GM19240 (cell line): ENCODE data around the gene CACTIN.
"Not testable (repeated sequence)": the region's sequence is repeated elsewhere in the genome, so short reads cannot be mapped to it uniquely, and the experiment has no call there.

Experiments used
- DNase-seq: peaks from one replicate; pipeline ENCODE4 v3.0.0; 2011; ENCODE audit warnings: low spot score; ENCODE audit not compliant: insufficient read length

Gene CACTIN

DNA sequence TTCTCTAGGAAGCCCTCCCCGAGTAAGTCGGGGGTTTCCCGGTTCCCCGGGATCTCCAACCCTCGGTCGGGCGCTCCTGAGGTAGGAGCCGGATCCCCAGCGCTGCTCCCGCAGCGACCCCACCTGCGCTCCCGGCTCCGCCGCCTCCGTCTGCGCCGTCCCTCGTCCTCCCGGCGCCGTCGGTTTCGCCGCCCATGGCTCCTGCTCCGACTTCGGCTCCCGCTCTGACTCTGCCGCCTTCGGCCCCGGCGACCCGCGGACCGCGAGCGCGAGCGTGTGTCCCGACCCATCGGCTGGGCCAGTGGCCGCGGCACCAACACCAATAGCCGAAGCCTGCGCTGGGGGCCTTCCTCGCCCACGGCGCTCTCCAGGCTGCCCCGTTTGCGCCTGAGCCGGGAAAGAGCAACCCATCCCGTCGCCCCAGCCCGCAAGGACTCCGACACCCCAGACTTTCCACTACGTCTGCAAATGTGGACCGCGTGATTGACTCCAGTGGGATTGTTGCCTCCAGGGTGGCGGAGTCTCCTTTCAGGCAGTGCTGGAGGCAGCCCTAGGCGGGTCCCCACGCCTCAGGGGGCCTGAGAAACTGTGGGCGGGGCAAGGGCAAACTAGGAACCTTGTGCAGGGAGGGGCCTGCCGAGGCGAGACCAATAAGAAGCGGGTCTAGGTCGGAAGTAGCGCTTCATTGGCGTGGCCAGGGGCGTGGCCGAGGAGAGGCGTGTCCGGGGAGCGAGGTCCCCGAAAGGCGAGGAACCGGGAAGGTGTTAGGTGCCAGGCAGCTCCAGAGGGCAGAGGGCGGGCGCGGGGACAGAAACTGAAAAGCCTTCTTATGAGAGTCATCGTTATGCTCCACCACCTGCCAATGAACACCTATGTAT, at the start of gene CACTIN:
CACTIN (minus strand) TSS at position 318 of the 878 bp plus-strand sequence; CDS start at position 290, 28 bp downstream.
- peak; percentile 100 for DNase-seq

GRCh38 chr19:3674784-3675543, 48.4 kb upstream of the CACTIN start:
- no peak for DNase-seq

GRCh38 chr19:3673506-3674439, 47.2 kb upstream of the CACTIN start:
- DNase-seq = no peak

- DNase-seq = no peak
Observed at GRCh38 chr19:3672993-3673392, 46.4 kb upstream of the CACTIN start.

- DNase-seq = no peak
Observed at GRCh38 chr19:3672575-3672948, 46.0 kb upstream of the CACTIN start.

- DNase-seq = no peak
Observed at GRCh38 chr19:3671680-3672574, 45.3 kb upstream of the CACTIN start.

DNA sequence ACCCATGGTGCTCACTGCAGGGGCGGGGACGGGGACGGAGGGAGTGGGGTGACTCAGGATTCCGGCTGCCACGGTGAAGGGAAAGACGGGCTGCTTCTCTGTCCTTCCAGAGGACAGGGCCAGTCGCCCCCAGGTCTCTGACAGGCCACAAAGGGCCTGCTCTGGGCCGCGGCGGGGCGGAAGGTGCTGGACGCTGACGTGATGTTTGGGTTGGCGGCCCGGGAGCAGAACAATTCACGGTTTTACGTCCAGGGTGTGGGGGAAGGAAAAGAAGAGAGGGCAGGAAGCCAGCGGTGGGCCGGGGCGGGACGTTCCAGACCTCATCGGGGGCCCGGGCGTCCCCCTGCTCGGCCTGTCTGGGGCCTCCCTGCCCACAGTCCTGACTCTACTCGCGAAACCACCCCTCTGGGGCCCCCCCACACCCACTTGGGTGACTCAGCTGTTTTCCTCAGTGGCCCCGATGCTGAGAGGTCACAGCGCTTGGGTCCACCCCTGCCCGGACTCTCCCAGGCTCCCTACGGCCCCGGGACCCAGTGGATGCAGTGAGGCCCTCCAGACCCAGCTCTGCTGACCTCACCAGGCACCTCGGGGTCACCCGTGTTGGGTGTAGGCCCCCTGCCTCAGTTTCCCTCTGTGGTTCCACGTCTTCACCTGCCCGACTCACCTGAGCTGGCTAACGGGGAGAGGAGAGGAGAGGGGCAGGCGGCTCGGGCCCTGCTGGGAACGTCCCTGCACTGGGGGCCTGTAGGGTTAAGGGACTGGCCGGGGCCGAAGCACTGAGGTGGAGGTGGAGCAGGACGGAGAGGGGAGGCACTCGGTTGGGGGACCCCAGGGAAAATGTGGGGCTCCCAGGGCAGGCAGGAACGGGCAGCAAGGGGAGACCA, 44.4 kb upstream of the CACTIN start:
- peak; percentile 63 for DNase-seq

DNA sequence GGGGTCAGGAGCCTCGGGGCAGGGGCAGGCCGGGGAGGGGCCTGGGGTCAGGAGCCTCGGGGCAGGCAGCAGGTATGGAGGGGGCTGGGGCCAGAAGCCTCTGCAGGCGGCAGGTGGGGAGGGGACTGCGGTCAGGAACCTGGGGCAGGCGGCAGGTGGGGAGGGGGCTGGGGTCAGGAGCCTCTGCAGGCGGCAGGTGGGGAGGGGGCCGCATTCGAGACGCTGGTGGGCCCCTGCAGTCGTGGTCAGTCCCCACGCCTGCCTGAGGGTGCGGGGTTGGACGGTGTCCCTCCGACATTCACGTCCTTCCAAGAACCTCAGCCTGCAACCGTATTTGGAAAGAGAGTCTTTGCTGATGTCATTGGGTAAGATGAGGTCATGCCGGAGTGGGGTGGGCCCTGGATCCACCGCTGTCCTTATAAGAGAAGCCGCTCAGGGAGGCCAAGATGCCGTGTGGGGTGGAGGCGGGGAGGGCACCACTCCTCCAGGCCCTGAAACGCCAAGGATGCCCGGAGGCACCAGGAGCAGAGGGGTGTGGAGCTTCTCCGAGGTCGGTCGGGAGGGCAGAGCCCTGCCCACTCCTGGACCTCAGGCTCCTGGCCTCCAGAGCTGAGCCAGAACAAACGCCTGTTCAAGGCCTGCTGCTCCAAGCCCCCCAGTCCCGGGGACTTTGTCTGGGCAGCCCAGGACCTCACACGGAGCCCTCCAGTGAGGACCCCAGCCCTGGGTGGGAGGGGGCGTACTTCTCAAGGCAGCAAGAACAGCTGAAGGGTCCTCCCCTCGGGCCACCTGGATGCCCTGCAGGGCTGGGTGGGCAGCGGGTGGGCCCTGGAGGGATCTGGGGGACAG, 43.6 kb upstream of the CACTIN start:
- DNase-seq = no peak

DNA sequence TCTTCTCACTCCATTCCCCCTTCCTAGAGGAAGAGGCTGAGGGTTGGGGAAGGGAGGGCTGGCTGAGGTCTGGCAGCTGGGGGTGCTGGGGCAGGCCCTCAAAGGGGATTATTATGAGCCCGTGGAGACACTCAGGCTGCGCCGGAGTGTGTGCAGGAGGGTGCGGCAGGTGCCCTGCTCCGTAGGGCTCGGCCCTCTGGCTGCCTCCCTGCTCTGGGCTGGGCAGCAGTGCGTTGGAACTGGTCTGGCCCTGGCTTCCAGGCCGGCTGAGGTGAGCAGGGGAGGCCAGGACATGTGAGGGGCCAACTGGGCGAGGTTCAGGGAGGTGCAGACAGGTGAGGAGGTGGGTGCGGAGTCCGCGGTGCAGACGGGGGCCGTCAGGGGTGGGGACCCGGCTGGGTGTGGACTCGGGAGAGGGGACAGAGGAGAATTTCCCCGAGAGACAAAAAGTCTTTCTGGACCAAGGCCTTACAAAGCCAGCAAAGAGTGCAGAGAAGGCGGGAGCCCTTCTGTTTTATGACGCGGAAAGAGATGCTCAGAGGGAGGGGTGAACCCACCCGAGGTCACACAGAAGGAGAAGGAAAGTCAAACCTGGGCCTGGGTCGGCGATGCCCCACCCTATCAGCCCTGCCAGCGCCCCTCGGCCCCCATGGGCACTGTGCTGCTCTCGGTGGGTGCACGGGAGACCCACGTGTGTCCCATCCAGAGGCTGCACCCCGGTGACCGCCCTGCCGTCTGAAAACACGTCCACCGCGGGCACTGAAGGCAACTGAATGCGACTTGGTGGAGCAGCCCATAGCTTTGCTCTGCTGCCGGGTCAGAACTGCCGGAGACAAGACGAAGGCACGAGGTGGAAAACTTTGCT, 42.7 kb upstream of the CACTIN start:
- no peak for DNase-seq

DNA sequence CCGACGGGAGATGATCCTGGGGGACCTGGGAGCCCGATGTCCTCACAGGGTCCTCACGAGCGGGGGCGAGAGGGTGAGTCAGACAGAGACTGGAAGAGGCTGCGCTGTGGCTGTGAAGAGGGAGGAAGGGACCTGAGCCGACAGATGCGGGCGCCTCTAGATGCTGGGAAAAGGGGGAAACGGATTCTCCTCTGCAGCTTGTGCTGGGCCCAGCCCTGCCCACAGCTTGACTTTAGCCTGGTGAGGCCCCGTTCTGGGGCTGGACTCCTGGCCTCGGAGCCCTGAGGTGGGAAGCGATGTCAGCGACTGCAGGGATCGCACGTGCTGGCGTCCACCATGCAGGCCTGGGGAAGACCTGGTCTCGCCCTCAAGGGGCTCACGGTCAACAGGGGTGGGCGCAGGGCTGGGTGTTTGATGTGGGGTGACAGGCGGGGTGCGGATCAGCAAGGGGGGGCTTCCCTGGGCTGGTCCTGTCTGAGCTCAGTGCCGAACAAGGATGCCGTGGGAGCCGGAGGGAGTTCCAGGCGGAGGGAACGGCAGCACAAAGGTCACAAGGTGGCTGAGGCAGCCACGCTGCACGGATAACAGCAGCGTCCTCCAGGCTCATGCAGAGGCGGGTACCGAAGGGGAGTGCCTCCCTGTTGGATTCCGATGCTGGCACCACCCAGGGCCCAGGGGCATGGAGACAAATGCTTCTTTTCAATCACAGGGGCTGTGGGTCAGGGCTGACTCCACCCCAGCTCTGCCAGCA, 41.9 kb upstream of the CACTIN start:
- no peak for DNase-seq

DNA sequence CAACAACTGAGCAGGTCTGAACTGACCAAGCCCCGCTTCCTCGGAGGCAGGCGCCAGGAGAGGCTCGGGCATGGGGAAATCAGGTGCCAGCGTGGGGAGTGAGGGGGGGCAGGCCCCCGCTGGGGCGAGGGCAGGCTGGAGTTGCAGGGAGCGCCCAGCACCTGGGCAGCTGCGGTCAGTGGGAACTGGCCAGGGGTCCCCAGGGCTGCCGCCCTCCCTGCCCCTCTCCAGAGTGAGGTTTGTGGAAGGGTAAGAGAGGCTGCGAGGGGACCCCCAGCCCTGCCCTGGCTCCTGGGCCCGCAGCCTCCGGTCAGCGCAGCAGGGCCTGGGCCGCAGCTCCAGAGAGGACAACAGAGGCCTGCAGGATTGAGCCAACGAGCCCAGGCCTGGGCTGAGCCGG, 41.2 kb upstream of the CACTIN start:
- DNase-seq = no peak

GRCh38 chr19:3667037-3667638, 40.5 kb upstream of the CACTIN start:
- DNase-seq = no peak

- DNase-seq = not testable (repeated sequence)
Observed at GRCh38 chr19:3666545-3666856, 39.9 kb upstream of the CACTIN start.

DNA sequence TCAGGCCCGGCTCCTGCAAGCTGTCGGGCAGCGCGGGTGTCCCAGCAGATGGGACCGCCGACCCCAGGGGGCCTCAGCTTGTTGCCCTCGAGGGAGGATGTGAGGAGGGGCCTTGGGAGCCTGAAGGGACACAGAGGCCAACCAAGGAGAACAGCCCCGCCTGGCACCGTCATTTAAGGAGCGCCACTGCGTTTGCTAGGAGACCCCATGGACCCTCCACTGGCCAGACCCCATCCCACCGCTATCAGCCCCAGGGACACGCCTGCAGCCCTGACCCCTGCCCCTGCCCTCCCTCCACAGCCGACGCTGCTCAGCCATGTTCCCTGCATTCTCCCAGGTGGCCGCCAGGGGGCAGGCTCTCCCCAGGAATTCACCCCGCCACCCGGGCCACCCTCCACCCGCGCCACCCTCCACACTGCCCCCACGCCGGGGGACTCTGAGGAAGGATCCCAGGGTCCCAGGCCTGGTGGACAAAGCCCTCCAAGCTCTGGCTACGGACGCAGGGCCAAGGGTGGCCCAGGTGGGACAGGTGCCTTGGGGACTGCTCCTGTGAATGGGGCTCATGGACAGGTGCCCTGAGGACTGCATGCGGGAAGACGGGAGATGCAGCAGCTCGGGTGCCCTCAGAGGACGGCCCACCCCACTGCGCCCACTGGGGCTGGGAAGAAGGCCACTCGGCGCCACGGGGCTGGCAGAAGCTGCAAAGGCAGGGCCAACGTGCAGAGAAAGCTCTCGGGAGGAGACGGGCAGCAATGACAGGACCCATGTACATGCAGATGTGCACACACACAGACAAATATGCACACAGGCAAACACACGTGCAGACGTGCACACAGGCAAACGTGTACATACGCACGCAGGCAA, 39.3 kb upstream of the CACTIN start:
- DNase-seq = peak; percentile 90

DNA sequence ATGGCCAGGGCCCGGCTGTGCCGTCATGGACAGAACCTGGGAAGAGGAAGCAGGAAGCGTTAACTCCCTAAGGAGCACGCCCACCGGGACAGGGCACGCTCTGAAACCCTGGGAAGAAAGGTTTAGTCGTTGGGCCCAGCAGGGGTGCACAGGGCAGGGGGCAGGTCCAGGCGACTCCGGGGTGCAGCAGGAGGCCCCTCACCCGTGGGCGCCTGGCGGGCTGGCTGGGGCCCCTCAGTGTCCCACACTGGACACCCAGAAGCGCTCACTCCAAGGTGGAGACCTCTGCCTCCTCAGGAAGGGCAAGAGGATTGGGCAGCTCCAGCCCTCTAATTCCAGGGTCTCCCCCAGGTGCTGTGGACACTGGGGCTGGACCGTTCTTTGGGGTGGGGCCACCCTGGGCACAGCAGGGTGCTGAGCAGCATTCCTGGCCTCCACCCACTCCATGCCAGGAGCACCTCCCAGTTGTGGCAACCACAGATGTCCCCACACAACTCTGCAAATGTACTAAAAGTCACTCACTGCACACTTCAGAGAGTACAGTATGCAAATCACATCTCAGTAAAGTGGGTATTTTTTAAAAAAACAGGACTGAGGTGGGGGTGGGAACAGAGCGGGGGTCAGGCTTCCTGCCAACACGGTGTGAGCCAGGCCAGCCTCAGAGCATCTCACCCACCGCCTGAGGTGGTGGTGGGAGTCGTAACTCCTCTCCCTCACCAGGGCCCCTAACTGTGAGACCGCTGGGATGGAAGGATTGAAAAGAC, 38.5 kb upstream of the CACTIN start:
- DNase-seq = no peak
